ENCODE measurements around the gene JPH2.
"Not testable (repeated sequence)": the region's sequence is repeated elsewhere in the genome, so short reads cannot be mapped to it uniquely, and the experiment has no call there.

JPH2 gene

DNA sequence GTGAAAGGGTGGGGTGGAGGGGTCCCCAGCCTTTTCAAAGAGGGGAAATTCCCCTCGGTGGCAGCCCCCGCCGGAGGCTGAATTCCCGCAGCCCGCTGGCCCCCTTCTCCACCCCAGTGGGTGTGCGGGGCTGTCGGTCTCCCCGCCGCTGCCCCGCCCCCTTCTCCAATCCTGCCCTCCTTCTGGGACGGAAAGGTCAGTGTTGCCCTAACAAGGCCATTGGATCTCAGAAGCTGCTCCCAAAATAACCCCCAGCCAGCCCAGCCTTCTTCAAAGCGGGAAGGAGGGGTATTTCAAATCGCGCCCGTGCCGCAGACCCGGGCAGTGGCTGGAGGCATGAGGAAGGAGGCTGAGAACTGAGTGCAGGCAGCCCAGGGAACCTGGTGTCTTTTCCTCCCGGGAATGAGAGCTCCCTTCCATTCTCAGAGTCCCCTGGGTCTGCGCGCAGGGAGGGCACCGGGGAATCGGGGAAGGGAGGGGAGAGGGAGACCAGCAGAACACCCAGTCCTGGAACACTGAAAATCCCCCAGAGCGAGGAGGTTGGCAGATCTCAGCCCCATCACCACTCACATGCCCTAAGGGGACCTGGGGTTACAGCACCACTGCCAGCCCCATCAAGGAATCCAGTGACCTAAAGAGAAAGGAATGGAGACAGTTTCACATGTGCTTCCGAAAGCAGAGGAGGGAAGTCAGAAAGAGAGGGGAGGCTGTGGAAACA is at the start of gene JPH2:
JPH2 (minus strand) TSS at position 135 of the 718 bp plus-strand sequence. CDS start 483 bp downstream, outside the sequence.
- H3K4me3 ChIP-seq (ENCODE audit: low read depth, low read length) = peak within 1 kb of the TSS; percentile 40
- DNase-seq (ENCODE audit: low read depth) = no peak

DNA sequence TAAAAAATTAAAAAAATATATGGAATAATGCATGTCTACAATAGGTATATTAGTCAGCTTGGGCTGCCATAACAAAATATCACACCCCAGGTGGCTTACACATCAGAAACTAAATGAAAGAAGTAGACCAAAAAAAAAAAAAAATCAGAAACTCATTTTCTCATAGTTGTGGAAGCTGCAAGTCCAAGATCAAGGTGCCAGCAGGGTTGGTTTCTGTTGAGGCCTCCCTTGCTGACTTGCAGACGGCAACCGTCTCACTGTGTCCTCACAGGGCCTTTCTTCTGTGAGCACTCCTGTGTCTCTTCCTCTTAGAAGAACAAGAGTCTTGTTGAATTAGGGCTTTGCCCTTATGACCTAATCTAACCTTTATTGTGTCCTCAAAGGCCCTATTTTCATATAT is 48.7 kb upstream of the JPH2 start:
- H3K4me3 ChIP-seq (ENCODE audit: low read depth, low read length) = no peak overlapping the region
- DNase-seq (ENCODE audit: low read depth) = no peak

DNA sequence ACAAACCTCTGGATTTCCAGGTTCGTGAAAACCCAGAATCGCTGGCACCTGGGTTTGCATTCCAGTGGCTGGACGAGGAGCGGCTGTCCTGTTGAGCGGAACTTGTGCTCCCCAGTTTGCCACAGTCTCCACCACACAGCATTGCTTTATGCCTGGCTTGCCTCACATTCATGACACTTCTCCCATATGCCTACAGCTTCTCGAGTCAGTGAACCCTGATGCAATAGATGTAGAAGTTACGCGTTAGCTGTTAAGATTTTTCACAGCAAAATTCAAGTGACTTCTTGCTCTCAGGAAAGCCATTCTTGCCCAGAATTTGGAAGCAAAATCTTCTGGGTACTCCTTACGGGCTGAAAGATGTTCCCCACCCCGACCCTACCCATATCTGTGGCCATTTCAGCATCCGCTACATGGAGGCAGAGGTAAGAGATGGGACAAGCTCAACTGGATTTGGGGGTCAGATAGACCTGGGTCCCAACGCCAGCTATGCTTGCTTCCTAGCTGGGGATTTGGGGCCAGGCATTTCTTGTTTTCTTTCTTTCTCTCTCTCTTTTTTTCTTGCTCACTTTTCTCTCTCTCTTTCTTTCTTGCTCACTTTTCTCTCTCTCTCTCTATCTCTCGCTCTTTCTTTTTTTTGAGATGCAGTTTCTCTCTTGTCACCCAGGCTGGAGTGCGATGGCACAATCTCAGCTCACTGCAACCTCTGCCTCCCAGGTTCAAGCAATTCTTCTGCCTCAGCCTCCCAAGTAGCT is 47.8 kb upstream of the JPH2 start:
- H3K4me3 ChIP-seq (ENCODE audit: low read depth, low read length) = no peak overlapping the region
- DNase-seq (ENCODE audit: low read depth) = no peak

DNA sequence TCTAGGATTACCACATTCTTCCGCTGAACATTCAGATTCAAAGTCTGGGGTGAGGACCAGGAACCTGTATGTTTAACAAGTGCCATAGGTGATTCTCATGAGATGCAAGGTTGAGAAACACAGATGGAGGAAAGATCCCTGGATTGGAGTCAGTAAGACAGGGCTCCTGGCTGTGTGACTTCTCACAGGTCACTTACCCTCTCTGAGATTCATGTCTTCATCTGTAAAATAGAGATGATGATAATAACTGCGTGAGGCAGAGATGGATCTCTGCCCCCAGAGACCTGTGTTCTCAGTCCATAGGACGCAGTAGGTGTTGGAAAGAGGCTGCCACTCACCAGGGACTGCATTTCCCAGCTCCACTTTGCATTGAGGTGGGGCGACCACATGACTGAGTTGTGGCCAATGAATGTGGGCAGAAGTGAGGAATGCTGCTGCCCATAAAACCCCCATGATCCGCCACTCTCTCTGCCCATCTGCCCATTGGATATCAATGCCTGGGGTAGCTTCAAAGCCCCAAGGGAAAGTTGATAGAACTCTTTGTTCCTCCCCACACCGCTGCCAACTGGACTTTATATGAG is 46.5 kb upstream of the JPH2 start:
- no peak for DNase-seq (ENCODE audit: low read depth)
- H3K4me3 ChIP-seq (ENCODE audit: low read depth, low read length) = no peak overlapping the region

DNA sequence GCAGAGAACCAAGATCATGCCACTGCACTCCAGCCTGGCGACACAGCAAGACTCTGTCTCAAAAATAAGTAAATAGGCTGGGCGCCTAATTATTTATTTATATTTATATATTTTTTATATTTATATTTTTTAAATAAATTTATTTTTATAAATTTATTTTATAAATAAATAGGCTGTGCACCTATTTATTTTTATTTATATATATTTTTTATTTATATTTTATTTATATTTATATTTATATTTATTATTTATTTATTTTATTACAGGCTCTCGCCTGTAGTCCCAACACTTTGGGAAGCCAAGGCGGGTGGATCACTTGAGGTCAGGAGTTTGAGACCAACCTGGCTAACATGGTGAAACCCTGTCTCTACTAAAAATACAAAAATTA is 45.5 kb upstream of the JPH2 start:
- not testable (repeated sequence) for H3K4me3 ChIP-seq (ENCODE audit: low read depth, low read length); DNase-seq (ENCODE audit: low read depth)

DNA sequence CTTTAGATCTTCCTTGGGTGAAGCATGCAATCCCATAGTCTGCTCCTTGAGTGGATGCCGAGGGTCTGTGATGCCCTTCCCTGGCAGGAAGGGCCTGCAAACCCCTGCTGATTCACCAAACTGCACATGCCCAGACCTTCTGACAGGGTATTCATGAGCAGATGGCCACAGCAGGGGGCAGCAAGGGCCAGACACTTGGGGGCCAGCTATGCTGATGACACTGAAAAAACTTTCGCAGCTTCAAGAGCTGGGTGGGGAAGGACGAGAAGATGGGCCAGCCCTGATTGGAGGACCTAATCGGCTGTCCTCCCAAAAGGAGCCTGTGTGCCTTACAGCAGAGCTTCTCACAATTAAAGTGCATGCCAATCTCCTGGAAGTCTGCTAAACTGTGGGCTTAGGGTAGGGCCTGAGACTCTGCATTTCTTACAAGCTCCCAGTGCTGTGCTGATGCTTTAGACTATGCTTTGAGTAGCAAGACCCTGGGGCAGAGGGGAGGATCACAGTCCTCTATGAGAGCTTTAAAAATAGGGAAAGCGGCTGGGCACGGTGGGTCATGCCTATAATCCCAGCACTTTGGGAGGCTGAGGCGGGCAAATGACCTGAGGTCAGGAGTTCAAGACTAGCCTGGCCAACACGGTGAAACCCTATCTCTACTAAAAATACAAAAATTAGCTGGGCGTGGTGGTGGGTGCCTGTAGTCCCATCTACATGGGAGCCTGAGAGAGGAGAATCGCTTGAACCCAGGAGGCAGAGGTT is 44.9 kb upstream of the JPH2 start:
- no peak for DNase-seq (ENCODE audit: low read depth)
- no peak overlapping the region for H3K4me3 ChIP-seq (ENCODE audit: low read depth, low read length)

DNA sequence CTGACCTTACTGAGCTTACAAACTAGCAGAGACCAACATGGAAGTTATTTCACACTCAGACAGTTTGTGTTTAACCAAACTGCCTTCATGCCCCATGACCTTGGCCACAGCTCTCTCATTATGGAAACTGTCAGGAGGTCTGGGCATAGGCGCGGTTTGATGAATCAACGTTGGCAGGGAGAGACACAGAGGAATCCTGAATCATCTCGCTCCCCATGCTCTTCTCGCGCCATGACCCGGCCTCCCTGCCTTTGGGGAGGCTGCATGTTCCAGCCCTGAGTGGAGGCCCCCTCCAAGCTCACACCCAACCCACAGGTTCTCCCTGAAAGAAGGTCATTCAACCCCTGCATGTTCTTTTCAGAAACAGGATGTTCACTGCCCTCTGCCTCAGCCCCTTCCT is 44.2 kb upstream of the JPH2 start:
- H3K4me3 ChIP-seq (ENCODE audit: low read depth, low read length) = no peak overlapping the region
- no peak for DNase-seq (ENCODE audit: low read depth)

DNA sequence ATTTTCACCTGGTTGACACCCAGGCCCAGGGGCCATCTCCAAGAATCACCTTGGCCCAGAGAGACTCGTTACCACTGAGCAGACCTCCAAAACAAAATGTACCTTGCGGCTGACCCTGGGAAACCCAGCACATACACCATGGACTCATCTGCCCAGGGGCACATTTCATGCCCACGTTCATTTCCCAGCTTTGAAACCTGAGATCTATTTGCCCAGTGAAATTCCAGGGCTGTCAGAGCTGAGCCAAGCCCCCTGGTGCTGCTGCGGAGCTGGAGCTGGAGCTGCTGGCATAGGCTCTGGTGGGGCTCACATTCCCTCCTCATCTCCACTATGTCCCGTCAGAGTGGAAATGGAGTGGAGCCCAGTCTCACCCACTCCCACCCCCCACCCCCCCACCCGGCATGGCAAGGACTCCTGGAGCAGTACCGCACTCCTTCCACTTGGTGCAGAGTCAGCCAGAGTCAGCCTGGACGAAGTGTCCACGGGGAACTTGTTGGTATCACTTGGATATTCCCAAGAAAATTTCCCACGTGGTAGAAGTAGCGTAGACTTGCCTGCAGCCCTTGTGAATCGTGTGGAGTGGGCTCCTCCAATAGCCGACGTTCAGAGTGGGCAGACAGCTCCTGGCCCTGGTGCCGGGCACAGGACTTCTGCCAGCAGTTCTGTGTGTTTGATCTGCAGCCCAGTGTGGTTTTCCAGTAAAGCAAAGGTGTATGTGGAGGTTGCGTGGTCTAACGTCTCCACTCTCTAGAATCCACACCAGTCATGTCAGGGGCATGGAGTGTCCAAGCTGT is 41.7 kb upstream of the JPH2 start:
- DNase-seq (ENCODE audit: low read depth) = no peak
- no peak overlapping the region for H3K4me3 ChIP-seq (ENCODE audit: low read depth, low read length)

DNA sequence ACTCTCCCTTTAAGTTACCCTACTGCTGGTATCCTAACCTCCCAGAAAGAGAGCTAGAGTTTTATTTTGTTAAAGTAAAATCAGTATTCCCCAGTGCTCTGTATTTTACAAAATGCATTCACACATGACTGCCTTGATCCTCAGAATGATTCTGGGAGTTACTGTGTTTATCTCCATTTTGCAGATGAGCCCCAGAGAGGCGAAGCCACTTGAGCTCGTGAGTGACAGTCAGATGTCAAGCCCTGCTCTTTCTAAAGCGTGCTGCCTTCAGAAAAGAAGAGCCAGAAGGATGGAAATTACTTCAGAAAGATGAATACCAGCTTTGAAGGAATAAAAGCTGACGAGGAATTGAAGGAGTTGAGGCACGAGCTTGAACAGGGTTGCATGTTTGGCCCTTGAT is 37.6 kb upstream of the JPH2 start:
- no peak for DNase-seq (ENCODE audit: low read depth)
- no peak overlapping the region for H3K4me3 ChIP-seq (ENCODE audit: low read depth, low read length)

DNA sequence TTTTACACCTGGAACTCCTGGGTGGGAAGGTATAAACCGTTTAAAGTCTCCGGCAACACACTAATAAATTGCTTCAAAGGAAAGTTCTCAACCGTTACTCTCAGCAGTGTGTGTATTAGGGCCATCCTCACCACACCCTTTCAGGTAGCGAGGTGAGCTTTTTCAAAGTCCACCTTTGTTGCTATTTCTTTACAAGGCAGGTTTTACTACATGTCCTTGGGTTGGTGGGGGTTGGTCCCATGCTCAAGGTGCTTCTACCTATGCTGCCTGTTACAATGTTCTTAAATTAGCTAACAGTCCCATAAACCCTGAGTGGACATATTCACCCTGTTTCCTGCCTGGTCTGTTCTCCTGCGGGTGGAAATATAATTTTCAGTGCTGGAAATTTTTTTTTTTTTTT is 36.7 kb upstream of the JPH2 start:
- no peak overlapping the region for H3K4me3 ChIP-seq (ENCODE audit: low read depth, low read length)
- DNase-seq (ENCODE audit: low read depth) = no peak

DNA sequence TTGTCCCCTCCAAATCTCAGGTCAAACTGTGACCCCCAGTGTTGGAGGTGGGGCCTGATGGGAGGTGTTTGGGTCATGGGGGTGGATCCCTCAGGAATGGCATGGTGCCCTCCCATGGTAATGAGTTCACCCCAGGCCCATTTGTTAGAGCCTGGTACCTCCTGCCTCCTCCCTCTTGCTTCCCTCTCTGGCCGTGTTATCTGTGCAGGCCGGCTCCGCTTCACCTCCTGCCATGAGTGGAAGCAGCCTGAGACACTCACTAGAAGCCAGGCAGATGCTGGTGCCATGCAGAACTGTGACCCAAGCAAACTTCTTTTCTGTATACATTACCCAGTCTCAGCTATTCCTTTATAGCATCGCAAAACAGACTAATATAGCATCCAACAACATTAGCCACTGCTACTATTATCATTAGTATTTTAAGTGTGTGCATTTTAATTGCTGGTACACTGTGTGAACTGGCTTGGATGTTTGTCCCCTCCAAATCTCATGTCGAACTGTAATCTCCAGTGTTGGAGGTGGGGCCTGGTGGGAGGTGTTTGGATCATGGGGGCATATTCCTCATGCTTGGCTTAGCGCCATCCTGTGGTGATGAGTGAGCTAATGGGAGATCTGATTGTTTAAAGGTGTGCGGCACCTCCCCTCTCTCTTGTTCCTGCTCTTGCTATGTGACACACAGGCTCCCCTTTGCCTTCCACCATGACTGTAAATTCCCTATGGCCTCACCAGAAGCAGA is 35.8 kb upstream of the JPH2 start:
- H3K4me3 ChIP-seq (ENCODE audit: low read depth, low read length) = no peak overlapping the region
- no peak for DNase-seq (ENCODE audit: low read depth)

DNA sequence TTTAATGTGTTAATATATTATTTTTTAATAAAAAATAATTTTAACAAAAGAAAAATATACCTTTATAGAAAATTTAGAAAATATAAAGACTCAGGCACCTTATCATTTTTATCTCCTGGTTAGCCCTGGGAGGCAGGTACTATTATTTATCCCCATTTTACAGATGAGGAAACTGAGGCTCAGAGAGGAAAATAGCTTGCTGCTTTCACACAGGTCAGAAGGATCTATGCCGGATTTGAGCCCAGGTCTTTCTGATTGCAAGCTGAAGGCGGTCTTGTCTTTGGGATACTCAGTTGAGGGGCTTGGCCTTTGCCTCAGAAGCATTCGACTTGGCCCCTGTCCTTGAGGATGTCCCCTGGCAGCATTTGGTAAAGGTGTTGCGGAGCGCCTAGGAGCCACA is 35.0 kb upstream of the JPH2 start:
- H3K4me3 ChIP-seq (ENCODE audit: low read depth, low read length) = no peak overlapping the region

DNA sequence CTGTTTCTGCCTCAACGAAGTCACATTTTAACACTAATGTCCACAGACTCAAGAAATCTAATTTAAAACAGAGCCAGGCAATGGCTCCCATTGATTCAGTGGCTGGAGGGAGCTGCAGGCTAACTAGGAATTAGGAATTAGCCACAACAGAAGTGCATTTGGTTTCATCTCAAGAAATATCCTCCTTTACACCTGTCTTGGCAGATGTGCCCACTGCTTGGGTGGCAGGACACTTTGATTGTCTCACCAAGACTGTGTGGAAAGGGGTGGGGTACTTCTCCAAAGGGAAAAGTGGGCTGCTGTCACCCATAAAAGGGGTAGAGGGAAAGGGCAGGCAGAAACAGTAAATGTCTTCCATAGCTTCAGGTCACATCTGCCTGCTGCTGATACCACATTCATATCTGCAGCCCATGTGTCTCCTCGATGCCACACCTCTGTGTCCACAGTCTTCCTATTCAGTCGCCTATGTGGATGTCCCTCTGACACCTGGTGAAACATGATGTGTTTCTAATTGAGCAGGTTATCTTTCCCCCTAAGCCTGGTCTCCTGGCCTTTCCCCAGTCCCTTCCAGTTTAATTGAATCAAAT is 34.5 kb upstream of the JPH2 start:
- H3K4me3 ChIP-seq (ENCODE audit: low read depth, low read length) = no peak overlapping the region
- no peak for DNase-seq (ENCODE audit: low read depth)

More for the DNA sequence above, 35.0 kb upstream of the JPH2 start:
- DNase-seq (ENCODE audit: low read depth) = no peak

DNA sequence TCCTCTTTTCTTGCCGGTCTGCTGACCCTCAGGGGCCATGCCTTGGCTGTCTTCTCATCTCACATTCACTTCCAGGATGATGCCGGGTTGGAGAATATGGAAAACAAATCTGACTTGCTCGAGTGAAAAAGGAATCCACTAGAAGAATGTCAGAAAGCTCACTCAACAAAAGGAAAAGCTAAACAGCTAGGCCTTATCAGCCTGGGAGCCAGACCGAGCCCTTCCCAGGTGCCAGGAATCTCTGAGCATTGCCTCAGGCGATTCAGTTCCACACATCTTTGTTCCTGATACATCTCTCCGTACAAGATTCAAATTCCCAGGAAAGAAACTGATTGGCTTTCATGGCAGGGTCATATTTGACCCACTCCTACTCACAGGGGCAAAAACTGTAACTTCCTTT is 32.8 kb upstream of the JPH2 start:
- no peak for DNase-seq (ENCODE audit: low read depth)
- H3K4me3 ChIP-seq (ENCODE audit: low read depth, low read length) = no peak overlapping the region

DNA sequence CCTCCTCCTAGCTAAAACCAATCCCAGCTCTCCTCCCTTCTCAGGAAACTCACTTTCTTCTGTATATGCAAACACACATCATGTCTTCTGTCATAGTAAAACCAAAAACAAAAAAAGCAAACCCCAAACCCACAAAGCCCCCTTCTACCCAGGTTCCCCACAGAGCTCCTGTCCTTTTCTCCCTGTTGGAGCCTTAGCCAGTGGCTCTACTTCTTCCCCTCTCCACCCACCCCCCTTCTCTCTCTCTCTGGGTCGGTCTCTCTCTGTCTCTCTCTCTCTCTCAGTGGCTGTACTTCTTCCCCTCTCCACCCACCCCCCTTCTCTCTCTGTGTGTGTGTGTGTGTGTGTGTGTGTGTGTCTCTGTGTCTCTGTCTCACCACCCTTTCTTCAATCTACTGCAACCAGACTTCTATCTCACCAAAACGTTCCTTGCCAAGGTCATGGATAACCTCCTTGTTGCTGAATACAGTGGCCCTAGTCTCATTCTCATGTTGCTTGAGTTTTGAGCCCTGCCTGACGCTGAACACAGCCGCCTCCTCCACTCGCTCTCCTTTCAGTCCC is 32.3 kb upstream of the JPH2 start:
- H3K4me3 ChIP-seq (ENCODE audit: low read depth, low read length) = no peak overlapping the region
- no peak for DNase-seq (ENCODE audit: low read depth)

DNA sequence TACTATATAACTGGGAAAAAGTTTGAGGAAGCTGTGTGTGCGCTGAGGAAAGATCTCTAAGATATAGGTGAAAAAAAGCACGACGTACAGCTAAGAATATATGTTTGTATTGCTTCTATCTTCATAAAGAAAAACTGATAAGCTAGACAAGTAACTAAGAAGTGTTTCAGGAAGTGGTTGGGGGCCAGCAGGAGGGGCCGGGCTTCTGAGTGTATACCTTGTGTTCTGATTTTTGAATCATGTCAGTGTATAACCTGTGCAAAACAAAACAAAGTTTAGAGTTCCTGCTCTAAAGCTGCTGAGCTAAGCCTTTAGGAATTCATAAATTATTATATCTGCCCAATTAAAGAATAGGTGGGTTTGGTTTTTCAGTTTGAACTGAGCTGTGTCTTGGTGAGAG is 31.5 kb upstream of the JPH2 start:
- no peak for DNase-seq (ENCODE audit: low read depth)
- H3K4me3 ChIP-seq (ENCODE audit: low read depth, low read length) = no peak overlapping the region

DNA sequence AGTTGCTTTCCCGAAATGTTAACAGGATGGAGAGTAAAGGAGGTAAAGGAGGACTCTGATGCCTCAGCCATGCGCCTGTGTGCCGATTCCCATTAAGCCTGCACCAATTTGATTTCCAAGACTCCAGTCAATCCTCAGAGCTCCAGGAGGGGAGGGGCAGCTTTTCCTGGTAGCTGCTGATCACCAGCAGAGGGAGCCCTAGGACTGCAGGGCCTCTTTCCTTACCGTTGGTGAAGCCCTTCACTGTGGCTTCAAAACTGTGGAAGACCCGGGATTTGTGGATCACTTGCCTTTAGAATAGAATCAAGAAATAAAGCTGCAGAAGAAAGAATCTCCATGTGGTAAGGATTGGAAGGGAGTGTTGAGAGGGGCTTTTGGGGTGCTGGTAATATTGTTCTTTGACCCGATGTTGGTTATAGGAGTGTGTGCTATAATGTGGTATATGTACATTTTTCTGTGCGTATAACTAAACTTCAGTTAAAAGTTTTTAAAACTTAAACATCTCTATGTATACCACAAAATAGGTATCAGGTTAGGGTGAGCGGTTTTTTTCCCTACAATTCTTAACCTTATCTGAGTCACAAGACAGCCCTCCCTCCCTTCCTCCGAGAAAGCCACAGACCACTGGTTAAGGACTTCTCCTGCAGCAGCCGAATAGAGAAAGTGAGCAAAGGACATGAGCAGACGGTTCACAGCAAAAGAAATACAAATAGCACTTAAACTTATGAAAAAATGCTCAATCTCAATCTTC is 30.5 kb upstream of the JPH2 start:
- no peak overlapping the region for H3K4me3 ChIP-seq (ENCODE audit: low read depth, low read length)
- DNase-seq (ENCODE audit: low read depth) = no peak

Measured in skeletal muscle cell (primary cell).